GM18867 (cell line): Measurements from ENCODE around the gene TLX3.
"Not testable (repeated sequence)": the region's sequence is repeated elsewhere in the genome, so short reads cannot be mapped to it uniquely, and the experiment has no call there.

Experiments used
- ATAC-seq: cut with Tn5 transposase; IDR thresholded peaks from one replicate; pipeline ENCODE4 v1.9.1; 2021; ENCODE audit warnings: mild to moderate bottlenecking, moderate library complexity; ENCODE audit not compliant: unreplicated experiment

The TLX3 gene

DNA sequence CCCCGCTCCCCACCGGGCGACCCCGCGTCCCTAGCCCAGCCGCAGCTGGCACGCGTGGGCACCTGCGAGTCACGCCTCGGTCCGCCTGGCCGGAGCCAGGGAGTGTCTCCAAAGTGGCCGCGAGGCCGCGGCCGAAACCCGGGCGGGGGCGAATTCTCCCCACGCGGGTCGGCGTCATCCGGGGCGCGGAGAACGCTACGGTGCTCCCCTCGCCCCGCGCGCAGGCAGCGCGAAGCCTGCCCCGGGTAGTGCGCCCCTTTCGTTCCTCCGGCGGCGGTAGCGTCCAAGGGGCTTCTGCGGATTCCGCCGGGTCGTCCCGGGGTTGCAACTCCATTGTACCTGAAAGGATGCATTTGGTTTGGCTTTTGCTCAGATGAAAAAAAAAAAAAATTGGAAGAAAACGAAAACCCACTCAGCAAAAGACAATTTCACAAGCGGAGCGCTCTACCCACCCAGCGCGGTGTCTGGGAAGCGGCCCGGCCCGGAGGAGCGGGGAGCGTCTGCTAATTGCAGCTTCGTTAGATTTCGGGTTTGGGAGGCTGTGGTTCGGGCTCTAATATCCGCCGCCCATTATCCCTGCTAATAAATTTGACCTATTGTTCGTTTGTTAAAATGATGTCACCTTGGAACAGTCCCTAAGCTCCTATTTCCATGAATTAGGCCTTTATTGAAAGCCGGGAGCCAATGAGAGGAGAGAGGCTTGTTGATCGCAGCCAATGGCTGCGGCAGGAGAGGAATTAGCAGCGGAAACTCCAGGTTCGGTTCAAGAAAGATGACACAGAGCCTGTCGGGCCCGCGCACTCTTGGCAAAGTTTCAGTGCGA lies at the start of gene TLX3:
Gene TLX3 (plus strand): TSS at position 796 of the 823 bp plus-strand sequence. CDS start 118 bp downstream, outside the sequence.
- no peak for ATAC-seq

DNA sequence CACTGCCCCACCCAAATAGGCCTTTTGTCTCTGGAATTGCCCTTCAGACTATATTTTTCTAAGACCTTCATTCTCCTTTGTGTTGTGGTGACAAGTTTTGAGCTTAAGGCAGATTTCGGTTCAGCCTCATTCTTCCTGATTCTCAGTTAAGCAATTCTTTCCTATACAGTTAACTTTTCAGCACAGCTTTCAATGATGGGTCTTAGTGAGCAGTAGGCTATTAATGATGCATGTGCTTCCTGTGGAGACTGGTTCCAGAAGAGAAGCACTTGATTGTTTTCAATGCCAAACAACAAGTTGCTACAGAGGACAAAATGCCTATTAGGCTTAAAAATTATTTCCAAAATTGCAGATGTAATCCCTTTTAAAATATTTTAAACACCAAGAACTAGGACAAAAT lies 47.7 kb upstream of the TLX3 start:
- no peak for ATAC-seq

DNA sequence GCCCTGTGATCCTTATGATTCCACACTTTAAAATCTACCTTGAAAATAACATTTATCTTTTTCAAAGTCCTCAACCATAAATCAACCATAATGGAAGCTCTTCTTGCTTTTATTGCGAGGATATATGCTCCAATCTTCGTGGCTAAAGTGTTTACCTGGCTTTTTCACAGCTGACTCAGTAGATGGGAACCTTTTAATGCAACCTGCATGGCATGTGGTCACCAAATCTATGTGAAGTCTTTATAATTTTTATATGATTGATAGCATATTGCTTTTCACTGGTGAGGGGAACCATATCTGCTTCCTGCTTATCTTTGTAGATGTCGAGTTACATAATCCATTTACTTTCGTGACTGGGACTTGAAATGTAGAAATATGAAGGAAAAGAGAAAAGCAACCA lies 47.1 kb upstream of the TLX3 start:
- no peak for ATAC-seq

DNA sequence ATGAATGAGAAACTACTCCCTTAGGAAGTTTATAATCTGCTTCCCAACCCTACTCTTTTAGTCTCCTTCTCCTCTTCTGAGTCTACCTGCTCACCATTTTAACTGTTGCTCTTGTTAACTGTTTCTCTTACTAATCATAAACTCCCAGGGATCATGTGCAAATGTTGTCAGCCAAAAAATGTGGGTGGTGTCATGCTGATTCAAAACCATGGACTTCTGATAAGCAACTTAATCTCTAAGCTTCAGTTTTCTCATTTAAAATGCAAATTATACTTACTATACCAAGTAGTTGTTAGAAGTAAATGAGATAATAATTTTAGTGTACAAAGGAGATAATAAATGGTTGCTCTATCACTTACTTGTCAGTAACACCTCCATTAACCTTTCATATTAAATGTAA lies 45.9 kb upstream of the TLX3 start:
- ATAC-seq: no peak

DNA sequence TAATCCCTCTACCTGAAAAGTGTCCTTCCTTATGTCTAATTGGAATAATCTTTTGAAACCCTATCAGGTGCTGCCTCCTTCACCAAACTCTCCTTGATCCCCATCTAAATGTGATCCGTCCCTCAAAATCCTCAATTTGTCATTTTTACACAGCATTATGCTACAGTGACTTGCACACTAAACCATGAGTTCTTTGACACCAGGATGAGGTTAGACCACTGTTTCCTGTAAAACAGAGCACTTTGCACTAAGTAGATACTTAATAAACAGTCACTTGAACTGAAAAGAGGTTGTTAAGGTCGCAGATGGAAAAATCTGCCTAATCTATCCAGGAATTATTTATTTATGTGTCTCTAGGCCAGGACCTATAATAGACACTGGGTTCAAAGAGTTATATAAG lies 44.2 kb upstream of the TLX3 start:
- no peak for ATAC-seq

DNA sequence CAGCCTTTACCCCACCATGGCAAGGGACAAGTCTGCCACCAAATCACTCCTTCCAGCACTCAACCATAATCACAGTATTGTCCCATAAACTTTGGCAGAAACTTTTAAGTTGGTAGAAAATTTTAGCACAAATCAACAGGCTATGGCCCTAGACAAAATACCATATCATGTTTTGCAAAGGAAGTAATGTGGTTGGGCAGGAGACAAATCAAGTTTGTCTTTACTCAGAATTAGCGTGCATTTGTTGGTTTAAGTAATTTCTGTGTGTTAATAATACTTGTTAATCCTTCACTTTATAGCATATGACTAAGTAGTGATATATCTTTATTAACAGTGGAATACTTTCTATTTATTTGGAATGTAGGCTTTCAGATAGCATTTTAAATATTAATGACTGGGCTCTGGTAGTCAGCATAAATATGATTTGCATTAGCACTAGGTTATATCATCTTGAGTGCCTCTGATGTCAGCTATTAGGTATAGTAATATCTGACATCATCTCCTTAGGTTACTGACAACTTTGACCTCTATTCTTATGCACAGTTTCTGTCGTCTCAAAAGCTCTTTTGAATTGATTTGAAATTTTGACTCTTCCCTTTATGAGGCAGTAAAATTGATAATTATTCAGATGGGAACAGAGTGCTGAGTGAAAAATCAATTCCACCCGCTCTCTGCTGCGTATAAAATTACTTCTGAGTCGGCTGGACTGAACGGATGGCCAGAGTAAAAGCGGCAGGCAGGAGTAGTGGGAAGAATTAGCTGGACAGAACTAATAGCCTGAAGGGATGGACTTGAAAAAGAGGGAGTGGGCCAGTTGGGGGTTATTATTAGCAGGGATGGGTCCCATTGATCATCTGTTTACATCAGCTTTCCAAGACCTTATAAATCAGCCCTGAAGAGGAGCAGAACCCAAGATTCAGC lies 40.1 kb upstream of the TLX3 start:
- no peak for ATAC-seq

DNA sequence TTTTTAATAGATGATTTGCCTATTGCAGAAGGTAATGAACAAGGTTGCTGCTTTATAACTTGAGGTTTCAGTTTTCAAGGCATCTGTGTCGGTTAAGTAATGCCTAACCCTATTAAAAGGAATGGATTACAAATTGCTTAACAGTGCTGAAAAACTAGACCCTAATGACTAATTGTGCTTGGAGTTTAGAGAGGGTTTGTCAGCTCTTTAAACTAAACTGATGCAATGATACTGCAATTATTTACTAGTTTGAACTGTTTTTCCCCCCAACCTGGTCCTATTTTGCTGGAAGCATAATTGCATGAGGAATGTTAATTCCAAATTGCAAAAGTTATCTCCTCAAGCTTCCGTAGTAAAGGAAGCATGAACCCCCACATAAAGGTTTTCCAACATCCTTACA lies 39.3 kb upstream of the TLX3 start:
- ATAC-seq: no peak

DNA sequence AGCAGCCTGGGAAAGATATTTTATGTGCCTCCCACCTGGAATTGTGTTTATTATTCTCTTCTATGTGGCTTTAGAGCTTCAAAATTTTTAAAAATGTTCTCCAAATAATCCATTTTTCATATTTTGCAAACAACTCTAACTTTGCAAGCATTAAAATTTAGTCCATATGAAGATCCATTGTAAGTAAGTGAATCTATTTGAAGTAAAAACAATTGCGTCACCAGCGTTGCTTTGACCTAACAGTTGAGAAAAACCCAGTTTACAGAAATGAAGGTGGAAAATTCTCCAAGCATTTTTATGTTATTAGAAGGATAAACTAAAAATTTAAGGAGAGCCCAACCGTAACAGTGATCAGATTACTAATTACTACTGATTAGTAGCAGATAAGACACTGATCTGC lies 38.9 kb upstream of the TLX3 start:
- ATAC-seq: no peak

DNA sequence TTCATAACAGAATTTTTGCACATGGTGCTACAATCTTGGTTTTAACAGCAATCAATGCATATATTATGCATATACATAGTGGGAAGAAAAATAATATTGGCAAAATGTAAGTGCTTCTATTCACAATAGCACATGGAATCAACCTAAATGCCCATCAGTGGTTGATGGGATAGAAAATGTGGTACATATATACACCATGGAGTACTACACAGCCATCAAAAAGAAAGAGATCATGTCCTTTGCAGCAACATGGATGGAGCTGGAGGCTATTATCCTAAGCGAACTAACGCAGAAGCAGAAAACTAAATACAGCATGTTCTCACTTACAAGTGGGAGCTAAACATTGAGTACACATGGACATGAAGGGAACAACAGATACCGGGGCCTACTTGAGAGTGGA lies 37.2 kb upstream of the TLX3 start:
- no peak for ATAC-seq

DNA sequence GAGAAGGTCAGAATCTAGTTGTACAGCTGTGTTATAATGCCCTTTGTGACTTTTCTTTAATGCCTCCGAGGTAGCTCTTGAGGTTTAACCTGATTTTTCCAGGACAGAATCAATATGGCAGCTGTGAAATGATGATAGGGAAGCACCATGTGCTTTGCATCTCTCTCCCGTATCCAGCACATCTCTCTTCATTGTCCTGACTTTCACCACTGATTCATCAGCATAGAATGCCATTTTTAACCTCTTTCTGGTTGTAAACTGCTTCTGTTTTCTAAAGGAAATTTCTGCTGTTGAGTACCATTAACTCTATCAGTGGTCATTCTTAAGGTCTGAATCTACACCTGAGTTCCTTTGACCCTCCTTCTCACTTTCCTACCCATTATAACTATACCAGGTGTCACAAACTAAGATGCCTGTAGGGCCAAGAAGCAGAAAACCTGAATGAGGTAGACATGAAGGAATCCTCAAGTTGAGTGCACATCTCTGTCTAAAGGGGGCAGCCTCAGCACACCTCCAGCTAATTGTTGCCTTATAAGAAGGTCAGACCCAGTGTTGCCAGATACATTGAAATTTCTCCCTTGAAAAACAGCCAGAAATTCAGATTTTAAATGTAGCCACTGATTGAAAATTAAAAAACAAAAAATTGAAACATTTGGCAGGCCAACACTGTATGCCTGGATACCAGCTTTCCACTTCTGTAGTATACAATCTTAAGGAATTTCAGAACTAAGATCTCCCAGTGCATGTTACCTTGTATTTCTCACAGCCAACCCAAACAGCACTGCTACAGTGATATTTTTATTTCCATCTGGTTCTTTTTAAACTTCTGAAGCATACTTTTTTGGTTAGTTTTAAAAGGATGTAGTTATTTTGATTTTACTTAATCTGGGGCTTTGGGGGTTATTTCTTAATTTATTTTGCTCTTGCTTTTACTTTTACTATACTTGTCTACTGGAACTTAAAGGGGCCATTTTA lies 35.8 kb upstream of the TLX3 start:
- ATAC-seq: peak; percentile 66

DNA sequence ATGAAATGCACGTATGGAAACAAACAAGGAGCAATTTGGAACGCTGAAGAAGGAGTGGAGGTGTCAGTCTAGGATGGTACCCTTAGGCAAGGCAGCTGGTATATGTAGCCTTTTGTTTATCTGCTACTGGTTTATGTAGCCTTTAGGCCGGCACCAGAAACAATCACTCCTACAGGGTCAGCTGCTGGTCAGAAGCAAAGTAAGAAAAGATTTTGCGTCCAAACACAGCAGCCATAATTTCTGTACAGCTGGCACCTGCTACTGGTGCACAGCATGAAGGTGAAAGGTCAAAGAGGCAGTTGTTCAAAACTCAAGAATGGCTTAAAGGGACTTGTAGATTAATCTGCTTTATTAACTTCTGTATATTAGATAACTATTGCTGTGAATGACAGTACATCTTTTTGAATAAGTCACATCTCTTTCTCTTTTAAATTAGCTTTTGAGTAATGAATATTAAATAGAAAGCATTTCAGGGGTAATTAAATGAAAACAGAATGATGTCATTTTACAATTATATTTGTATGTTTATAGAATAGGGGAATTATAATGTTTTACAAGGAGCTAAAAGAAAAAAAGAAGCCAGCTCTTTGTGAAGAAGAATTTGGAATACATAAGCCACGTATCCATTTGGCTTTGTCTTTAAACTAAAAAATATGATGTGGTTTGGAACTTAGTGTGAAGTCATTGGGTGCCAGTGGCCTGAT lies 33.1 kb upstream of the TLX3 start:
- no peak for ATAC-seq

DNA sequence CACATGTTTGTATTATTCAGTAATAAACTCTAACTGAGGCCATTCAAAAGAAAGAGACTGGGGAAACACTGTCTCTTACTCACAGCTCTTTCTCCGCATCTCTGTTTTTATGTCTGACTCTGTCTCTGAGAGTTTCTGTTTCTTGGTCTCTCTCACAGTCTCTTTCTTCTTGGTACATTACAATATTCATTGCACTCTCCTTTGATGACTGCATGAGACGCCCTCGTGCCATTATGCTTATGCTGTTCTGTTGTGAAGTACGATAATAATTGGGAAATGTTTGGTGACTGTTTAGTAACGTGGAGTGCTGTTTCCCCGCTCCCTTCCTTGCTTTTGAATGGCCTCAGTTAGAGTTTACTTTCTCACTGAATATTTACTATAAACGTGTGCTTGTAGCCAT lies 25.3 kb upstream of the TLX3 start:
- ATAC-seq: no peak

DNA sequence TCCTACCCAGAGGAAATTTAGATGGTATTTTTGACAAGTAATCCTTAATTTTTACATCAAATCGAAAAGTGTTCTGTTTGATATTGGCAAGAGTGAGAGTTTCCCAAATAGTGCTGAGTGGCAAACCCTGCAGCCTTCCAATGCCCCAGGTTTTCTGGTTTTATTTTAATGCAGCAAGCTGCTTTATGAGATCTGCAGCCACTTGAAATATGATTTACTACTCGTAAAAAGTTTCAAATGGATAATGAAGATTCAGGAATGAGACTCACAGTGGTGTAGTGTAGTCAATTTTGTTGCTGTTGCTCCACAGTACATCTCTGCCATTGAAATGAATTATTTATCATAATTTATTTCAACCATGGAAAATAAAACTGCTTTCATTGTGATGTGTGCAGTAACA lies 23.6 kb upstream of the TLX3 start:
- no peak for ATAC-seq

DNA sequence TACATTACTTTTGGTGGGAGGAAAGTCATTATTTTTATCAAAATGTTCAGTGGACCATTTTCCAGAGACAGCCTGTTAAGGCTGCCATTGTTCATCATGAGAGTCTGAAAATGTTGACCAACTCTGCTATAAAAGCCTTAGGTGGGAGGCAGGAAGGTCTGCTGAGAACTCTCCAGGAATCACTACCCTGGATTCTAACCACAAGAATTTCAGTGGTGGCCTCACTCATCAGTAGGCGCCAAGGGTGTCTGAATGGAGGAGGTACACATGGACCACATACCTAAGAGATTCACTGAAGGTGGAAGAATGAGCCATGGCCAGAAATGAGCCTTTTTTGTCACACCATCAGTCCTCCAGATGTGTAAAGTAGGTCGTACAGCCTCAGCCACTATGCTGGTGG lies 21.0 kb upstream of the TLX3 start:
- ATAC-seq: no peak

DNA sequence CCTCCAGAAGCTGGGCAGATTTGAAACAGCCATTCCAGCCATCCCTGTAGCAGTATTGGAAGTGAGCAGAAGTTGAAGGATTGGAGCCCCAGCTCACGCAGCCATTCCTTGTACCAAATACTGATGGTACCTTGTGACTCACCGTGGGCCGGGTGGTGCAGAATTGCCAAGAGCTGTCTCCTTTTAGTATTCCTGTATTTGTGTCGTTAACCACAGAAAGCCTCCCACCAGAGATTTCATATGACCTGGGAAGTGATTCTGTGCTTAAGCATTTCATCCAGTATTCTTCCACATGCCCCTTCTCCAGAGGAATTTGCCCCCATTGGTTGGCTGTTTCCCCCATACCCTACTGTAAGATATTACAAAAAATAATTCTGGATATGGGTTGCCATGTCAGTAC lies 17.7 kb upstream of the TLX3 start:
- no peak for ATAC-seq

DNA sequence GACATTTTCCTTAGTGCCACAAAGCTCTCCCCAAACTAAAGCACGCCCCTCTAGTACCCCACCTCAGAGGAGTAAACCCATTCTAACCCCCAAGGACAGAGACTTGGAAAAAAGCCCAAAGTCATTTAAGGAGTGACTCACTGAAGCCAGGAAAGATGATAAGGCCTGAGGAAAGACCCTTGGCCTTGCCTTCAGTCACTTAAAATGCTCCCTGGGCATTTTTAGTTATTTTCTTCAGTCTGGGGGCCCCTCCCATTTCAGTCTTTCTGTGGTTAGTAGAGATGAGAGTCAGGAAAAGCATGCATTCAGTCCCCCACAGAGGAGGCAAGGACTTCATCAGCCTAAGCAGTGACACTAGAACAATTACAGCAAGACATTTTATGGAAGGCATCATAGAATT lies 13.7 kb upstream of the TLX3 start:
- no peak for ATAC-seq

DNA sequence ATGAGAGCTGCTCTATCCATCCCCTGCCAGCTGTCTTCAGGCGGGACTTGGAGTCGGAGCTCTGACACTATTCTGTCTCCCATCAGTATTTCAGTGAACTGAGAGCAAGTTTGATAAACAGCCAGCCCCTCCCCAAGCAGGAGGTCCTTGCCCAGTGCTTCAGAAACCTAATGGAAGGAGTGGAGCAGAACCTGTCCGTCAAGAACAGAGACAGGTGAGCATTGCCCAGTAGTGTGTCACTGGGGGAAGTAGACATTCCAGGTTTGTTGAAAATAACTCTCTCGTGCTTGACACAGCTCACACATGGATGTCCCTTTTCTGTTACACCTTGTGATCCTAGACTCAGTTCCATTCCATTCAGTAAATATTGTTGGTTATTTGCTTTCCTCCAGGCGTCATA lies 13.2 kb upstream of the TLX3 start:
- no peak for ATAC-seq

DNA sequence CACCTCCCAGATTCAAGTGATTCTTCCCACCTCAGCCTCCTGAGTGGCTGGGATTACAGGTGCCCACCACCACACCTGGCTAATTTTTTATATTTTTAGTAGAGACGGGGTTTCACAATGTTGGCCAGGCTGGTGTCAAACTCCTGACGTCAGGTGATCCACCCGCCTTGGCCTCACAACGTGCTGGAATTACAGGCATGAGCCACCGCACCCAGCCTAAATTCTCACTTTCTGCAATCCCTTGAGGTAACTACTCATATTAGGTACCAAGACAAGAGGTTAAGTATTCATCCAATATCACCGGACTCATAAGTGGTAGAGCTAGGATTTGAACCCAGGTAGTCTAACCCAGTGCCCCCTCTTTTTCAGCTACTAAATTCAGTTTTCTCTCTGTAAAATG lies 11.1 kb upstream of the TLX3 start:
- ATAC-seq: not testable (repeated sequence)

DNA sequence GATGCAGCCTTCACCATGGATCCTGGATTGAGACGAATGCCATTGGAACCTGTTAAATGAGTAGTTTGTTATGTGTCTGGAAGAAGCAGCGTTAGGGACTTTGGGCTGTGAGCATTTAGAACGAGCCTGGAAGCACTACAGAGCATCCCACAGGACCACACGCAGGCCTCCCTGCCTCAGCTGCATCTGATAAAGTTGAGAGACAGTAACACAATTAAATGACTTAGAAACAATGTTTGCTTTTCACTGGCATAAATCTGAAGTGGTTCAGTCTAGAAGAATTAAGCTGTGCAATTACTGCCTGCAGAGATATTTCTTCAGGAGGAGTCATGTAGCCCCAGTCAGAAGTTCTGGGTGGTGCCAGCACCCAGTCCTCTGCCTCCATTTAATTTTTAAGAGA lies 9.8 kb upstream of the TLX3 start:
- no peak for ATAC-seq

DNA sequence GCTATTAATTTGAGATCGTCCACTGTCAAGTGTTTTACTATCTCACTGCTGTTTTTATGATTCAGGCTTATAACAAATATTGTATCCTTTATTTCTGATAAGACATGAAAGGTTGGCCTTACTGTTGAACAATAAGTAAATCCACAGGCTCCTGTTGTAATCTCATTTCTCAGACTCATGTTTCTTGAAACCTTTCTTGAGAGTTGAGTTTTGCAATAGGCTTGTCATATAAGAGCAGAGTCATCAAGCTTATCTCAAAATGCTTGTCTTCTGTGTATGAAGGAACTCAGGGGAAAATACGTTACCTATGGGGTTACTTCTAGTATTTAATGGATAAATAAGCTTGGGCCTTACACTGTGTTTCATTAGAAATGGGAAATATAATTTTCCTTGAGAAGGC lies 9.2 kb upstream of the TLX3 start:
- no peak for ATAC-seq
